Muscle layer of colon (tissue), 2 donors: ENCODE measurements around the gene ACAA2.
"Not testable (repeated sequence)": the region's sequence is repeated elsewhere in the genome, so short reads cannot be mapped to it uniquely, and the experiment has no call there.

Experiments used
- H3K27ac ChIP-seq: one replicate; pipeline ENCODE4 v1.7.0; 2013; ENCODE audit warnings: low read depth, mild to moderate bottlenecking, low read length, moderate library complexity
- H3K27me3 ChIP-seq, 2 donors: one replicate each; pipeline ENCODE4 v1.7.0; 2013; ENCODE audit warnings: low read length in 2 of 2, mild to moderate bottlenecking in 2 of 2; ENCODE audit not compliant: insufficient read depth in 2 of 2, control insufficient read depth in 1 of 2
- H3K36me3 ChIP-seq: one replicate; pipeline ENCODE4 v1.7.0; 2013; ENCODE audit warnings: mild to moderate bottlenecking, low read length; ENCODE audit not compliant: insufficient read depth
- H3K4me1 ChIP-seq: one replicate; pipeline ENCODE4 v1.7.0; 2013; ENCODE audit warnings: mild to moderate bottlenecking, low read length; ENCODE audit not compliant: insufficient read depth
- H3K4me3 ChIP-seq, 2 donors: one replicate each; pipeline ENCODE4 v1.7.0; 2013; ENCODE audit warnings: low read length in 2 of 2, low read depth in 1 of 2, mild to moderate bottlenecking in 1 of 2, moderate library complexity in 1 of 2
- H3K9ac ChIP-seq: one replicate; pipeline ENCODE4 v1.7.0; 2013; ENCODE audit warnings: low read length
- H3K9me3 ChIP-seq: one replicate; pipeline ENCODE4 v1.7.0; 2013; ENCODE audit warnings: mild to moderate bottlenecking, low read length
- donor health status: abdominal sarcoma.
- donor health status: Adenocarcinoma of cecum.

The ACAA2 gene

DNA sequence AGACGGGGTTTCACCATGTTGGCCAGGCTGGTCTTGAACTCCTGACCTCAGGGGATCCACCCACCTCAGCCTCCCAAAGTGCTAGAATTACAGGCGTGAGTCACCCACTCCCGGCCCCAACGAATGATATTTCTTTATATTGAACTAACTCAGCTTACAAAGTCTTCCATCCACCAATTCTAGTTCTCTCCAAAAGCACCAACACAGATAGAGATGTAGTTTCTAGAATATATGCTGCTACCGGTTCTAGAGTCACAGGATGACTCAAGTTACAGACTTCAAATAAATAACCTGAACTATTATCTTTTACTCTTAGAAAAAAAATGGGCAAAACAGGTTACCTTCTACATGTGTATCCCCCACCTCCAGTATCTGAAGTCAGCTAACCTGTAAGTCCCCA, 9.2 kb downstream of the ACAA2 start:
- Histone ChIP-seq H3K4me3 (no peak overlapping the region), H3K27me3 (no peaks in the 10 kb centered on the region), H3K36me3 (no peaks in the 10 kb centered on the region), H3K9me3 (no peaks in the 10 kb centered on the region), H3K9ac (no peak overlapping the region), H3K27ac (no peak overlapping the region), H3K4me1 (no peaks in the 10 kb centered on the region)

DNA sequence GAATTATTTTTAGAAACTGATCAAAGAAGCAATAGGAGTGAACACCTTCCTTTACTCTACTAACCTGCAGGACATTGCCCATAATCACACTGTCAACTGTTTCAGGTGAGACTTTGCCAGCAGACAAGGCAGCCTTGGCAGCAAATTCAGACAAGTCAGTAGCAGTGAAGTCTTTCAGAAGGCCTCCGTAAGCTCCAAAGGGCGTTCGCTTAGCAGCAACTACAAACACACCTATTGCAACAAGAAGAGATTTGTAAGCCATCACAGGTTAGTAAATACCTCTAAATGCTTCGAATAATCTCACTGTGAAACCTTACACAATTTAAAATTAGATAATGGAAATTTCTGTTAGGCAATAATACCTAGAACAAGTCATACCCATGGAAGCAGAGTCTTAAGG, 10.7 kb downstream of the ACAA2 start:
- no peaks in the 10 kb centered on the region for H3K4me1 ChIP-seq
- no peak overlapping the region for H3K9ac ChIP-seq
- H3K27me3 ChIP-seq: no peaks in the 10 kb centered on the region
- no peak overlapping the region for H3K4me3 ChIP-seq
- H3K27ac ChIP-seq: no peak overlapping the region
- no peaks in the 10 kb centered on the region for H3K36me3 ChIP-seq
- H3K9me3 ChIP-seq: no peaks in the 10 kb centered on the region

- not testable (repeated sequence) for H3K27me3 ChIP-seq, H3K4me3 ChIP-seq
Observed at GRCh38 chr18:49800491-49800890, 12.8 kb downstream of the ACAA2 start.

GRCh38 chr18:49799806-49800205, 13.5 kb downstream of the ACAA2 start:
- not testable (repeated sequence) for H3K9me3 ChIP-seq, H3K4me3 ChIP-seq, H3K4me1 ChIP-seq, H3K9ac ChIP-seq, H3K27me3 ChIP-seq, H3K27ac ChIP-seq
- peaks cover 15% of the 10 kb centered on the region for H3K36me3 ChIP-seq

More at GRCh38 chr18:49800491-49800890, 12.8 kb downstream of the ACAA2 start:
- not testable (repeated sequence) for H3K4me1 ChIP-seq, H3K9ac ChIP-seq, H3K9me3 ChIP-seq, H3K27ac ChIP-seq
- H3K36me3 ChIP-seq: peaks cover 13% of the 10 kb centered on the region

GRCh38 chr18:49798001-49798400, 15.3 kb downstream of the ACAA2 start:
- H3K27ac ChIP-seq: no peak overlapping the region
- H3K27me3 ChIP-seq: no peaks in the 10 kb centered on the region
- peaks cover 30% of the 10 kb centered on the region for H3K36me3 ChIP-seq

GRCh38 chr18:49795612-49796552, 17.5 kb downstream of the ACAA2 start:
- Histone ChIP-seq H3K9me3 (no peaks in the 10 kb centered on the region), H3K9ac (no peak overlapping the region), H3K27me3 (no peaks in the 10 kb centered on the region), H3K4me3 (no peak overlapping the region), H3K4me1 (no peaks in the 10 kb centered on the region), H3K27ac (no peak overlapping the region), H3K36me3 (peaks cover 43% of the 10 kb centered on the region)

More at GRCh38 chr18:49798001-49798400, 15.3 kb downstream of the ACAA2 start:
- Histone ChIP-seq H3K9me3 (no peaks in the 10 kb centered on the region), H3K4me1 (no peaks in the 10 kb centered on the region), H3K4me3 (no peak overlapping the region), H3K9ac (no peak overlapping the region)

DNA sequence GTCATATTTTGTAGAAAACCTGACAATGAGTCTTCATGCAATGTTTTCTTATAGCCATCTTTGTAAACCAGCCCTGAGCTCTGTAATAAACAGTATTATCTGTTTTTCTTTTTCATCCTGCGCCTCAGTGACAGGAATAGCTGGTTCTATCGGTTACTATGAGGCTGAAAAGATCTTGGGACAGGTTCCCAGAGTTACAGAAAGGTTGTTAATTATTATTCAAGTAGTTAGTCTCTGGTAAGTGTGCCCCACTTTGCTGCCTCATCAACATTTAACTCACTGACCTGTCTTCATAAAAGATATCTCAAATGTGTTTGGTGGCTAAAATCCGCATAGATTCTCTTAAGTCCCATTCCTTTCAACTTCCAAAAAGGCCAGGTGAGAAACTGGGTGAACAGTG, 18.6 kb downstream of the ACAA2 start:
- H3K4me1 ChIP-seq: no peaks in the 10 kb centered on the region
- H3K9me3 ChIP-seq: no peaks in the 10 kb centered on the region
- no peak overlapping the region for H3K27ac ChIP-seq
- H3K36me3 ChIP-seq: peaks cover 54% of the 10 kb centered on the region
- no peaks in the 10 kb centered on the region for H3K27me3 ChIP-seq
- no peak overlapping the region for H3K4me3 ChIP-seq
- H3K9ac ChIP-seq: no peak overlapping the region

- peaks cover 50% of the 10 kb centered on the region for H3K36me3 ChIP-seq
- not testable (repeated sequence) for H3K27ac ChIP-seq
Observed at GRCh38 chr18:49789560-49790134, 23.7 kb downstream of the ACAA2 start.

DNA sequence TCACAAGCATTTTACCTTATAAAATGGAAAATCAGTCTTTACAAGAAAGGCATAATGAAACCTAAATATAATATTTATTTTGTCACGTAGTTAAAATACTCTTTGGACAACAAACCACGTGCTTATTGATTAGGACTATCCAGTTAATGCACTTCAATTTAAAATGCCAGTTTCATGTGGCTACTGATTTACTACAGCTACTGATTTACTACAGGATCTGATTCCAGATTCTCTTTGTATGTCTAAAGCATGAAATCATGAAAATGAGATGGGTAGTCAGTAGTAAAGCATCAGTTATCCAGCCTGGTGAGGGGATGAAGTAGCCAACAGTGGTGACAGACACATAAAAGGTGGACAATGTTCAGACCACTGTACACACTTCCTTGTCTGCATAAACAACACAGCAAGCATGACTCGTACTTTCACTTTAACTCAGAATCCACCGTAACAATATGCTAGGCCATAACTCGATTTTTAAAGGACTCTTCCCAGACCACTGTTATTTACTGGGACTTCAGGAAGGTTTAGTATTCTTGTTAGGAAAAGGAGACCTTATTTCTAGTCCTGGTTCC, 24.9 kb downstream of the ACAA2 start:
- H3K4me1 ChIP-seq: peaks cover 13% of the 10 kb centered on the region
- H3K27ac ChIP-seq: no peak overlapping the region
- H3K27me3 ChIP-seq: no peaks in the 10 kb centered on the region
- H3K4me3 ChIP-seq: peak overlapping the region in 1 of 2 donors; percentile 34
- H3K36me3 ChIP-seq: peaks cover 49% of the 10 kb centered on the region
- no peaks in the 10 kb centered on the region for H3K9me3 ChIP-seq
- H3K9ac ChIP-seq: peak overlapping the region; percentile 9

More at GRCh38 chr18:49789560-49790134, 23.7 kb downstream of the ACAA2 start:
- not testable (repeated sequence) for H3K4me3 ChIP-seq, H3K9ac ChIP-seq, H3K9me3 ChIP-seq, H3K27me3 ChIP-seq
- H3K4me1 ChIP-seq: peaks cover 13% of the 10 kb centered on the region

GRCh38 chr18:49786019-49786720, 27.2 kb downstream of the ACAA2 start:
- no peaks in the 10 kb centered on the region for H3K27me3 ChIP-seq
- peaks cover 13% of the 10 kb centered on the region for H3K4me1 ChIP-seq
- no peak overlapping the region for H3K9ac ChIP-seq
- no peak overlapping the region for H3K4me3 ChIP-seq
- H3K9me3 ChIP-seq: no peaks in the 10 kb centered on the region
- peaks cover 46% of the 10 kb centered on the region for H3K36me3 ChIP-seq
- no peak overlapping the region for H3K27ac ChIP-seq
